Fibroblast of pulmonary artery (primary cell): ENCODE results near the gene TCF4.

ENCODE experiments used
- DNase-seq: peaks from one replicate; pipeline ENCODE4 v3.0.0-alpha.2; 2010; ENCODE audit warnings: low read depth
- H3K4me3 ChIP-seq: replicated peaks from 2 replicates; pipeline ENCODE4 v1.5.1; 2011; ENCODE audit warnings: low read depth, mild to moderate bottlenecking, control low read depth, low read length, moderate library complexity
- CTCF ChIP-seq: IDR thresholded peaks from 2 replicates; pipeline ENCODE4 v1.5.1; 2011; ENCODE audit warnings: mild to moderate bottlenecking, control low read depth, low read length, inconsistent platforms; ENCODE audit errors: missing control alignments

The TCF4 gene

GRCh38 chr18:55229682-55230081 is 358.3 kb downstream of the TCF4 start:
- no peak for DNase-seq
- no peak for TF ChIP-seq CTCF
- no peak overlapping the region for H3K4me3 ChIP-seq

GRCh38 chr18:55228707-55229106 is 359.3 kb downstream of the TCF4 start:
- no peak for DNase-seq

GRCh38 chr18:55228191-55228590 is 359.8 kb downstream of the TCF4 start:
- no peak for TF ChIP-seq CTCF
- H3K4me3 ChIP-seq, result no peak overlapping the region
- DNase-seq, result no peak

More at GRCh38 chr18:55228707-55229106, 359.3 kb downstream of the TCF4 start:
- no peak for TF ChIP-seq CTCF
- no peak overlapping the region for H3K4me3 ChIP-seq

- no peak for DNase-seq
- no peak for TF ChIP-seq CTCF
- H3K4me3 ChIP-seq, result no peak overlapping the region
These were observed 360.2 kb downstream of the TCF4 start for GRCh38 chr18:55227771-55228170.

GRCh38 chr18:55226044-55226443 is 361.9 kb downstream of the TCF4 start:
- TF ChIP-seq CTCF, result no peak
- DNase-seq, result no peak
- H3K4me3 ChIP-seq, result no peak overlapping the region

GRCh38 chr18:55224086-55224625 is 363.8 kb downstream of the TCF4 start:
- TF ChIP-seq CTCF, result no peak
- DNase-seq, result no peak
- no peak overlapping the region for H3K4me3 ChIP-seq

GRCh38 chr18:55221622-55222021 is 366.4 kb downstream of the TCF4 start:
- no peak for DNase-seq
- no peak for TF ChIP-seq CTCF
- no peak overlapping the region for H3K4me3 ChIP-seq
